Measurements from ENCODE around the gene KDM7A. TPM values are rescaled to one million over a fixed set of nuclear protein-coding genes. Genes with fewer than 3 reads are reported as not detected.

Gene KDM7A, protein sequence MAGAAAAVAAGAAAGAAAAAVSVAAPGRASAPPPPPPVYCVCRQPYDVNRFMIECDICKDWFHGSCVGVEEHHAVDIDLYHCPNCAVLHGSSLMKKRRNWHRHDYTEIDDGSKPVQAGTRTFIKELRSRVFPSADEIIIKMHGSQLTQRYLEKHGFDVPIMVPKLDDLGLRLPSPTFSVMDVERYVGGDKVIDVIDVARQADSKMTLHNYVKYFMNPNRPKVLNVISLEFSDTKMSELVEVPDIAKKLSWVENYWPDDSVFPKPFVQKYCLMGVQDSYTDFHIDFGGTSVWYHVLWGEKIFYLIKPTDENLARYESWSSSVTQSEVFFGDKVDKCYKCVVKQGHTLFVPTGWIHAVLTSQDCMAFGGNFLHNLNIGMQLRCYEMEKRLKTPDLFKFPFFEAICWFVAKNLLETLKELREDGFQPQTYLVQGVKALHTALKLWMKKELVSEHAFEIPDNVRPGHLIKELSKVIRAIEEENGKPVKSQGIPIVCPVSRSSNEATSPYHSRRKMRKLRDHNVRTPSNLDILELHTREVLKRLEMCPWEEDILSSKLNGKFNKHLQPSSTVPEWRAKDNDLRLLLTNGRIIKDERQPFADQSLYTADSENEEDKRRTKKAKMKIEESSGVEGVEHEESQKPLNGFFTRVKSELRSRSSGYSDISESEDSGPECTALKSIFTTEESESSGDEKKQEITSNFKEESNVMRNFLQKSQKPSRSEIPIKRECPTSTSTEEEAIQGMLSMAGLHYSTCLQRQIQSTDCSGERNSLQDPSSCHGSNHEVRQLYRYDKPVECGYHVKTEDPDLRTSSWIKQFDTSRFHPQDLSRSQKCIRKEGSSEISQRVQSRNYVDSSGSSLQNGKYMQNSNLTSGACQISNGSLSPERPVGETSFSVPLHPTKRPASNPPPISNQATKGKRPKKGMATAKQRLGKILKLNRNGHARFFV
- total RNA-seq (2021) = 11.4 to 12.4 TPM (median 12.2 TPM) in 3 replicates
- Bru-seq, nascent RNA = percentile 73 among the genes with signal in this experiment
- long read RNA-seq, experiment 1, full-length matches to known transcripts = 10 of 39 reads
- long read RNA-seq, experiment 1, partial matches to known transcripts = 6 of 39 reads
- long read RNA-seq, experiment 1, other reads (novel, unspliced or antisense) = 23 of 39 reads
- long read RNA-seq, experiment 2, partial matches to known transcripts = 1 of 14 reads
- long read RNA-seq, experiment 2, other reads (novel, unspliced or antisense) = 13 of 14 reads
- long read RNA-seq, experiment 3 = 0 reads

GRCh38 chr7:140176811-140177702, at the start of gene KDM7A:
TSS of gene KDM7A (minus strand) at chr7:140176983. CDS start at chr7:140176937, 46 bp downstream.
- ATAC-seq (peak; percentile 79), DNase-seq (ENCODE audit: low spot score) (peak; percentile 79)
- H3K9me3 Mint-ChIP-seq = peaks cover 8% of the 10 kb centered on the region; the same call in 1 of the 2 replicates
- peaks cover 18% of the 10 kb centered on the region for H3K4me1 Mint-ChIP-seq
- ChIA-PET POLR2A (interaction anchor here (0.6 to 1.0 kb wide), 3 partner anchors 14 to 53 kb away, joined by 3 to 9 read pairs (median 3); no protein-coding TSS in a partner anchor), CTCF (interaction anchor here (0.6 to 3.4 kb wide), 4 partner anchors 42 to 338 kb away, joined by 3 to 15 read pairs (median 4); no protein-coding TSS in a partner anchor)
- H3K4me3 Mint-ChIP-seq = peak within 1 kb of the TSS; percentile 92
- peak within 1 kb of the TSS; percentile 51; the same call in 1 of the 2 replicates for H3K27ac Mint-ChIP-seq
- peaks cover 6% of the 10 kb centered on the region for H3K36me3 Mint-ChIP-seq
- H3K27me3 Mint-ChIP-seq (ENCODE audit: low read depth) = peaks cover 33% of the 10 kb centered on the region
- TF ChIP-seq, protein P1, sequence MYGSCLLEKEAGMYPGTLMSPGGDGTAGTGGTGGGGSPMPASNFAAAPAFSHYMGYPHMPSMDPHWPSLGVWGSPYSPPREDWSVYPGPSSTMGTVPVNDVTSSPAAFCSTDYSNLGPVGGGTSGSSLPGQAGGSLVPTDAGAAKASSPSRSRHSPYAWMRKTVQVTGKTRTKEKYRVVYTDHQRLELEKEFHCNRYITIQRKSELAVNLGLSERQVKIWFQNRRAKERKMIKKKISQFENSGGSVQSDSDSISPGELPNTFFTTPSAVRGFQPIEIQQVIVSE (CRISPR knock-in tag; IDR thresholded peaks at IDR 0.05; ENCODE audit: borderline replicate concordance) = no peak
- no peak for TF ChIP-seq NFE2L1 (CRISPR knock-in tag; IDR thresholded peaks at IDR 0.05)
- no peak for TF ChIP-seq ATF2 (CRISPR knock-in tag; IDR thresholded peaks at IDR 0.05; ENCODE audit: borderline replicate concordance, low read depth)
- no peak for TF ChIP-seq ZNF121 (CRISPR knock-in tag; IDR thresholded peaks at IDR 0.05)
- TF ChIP-seq, protein P2, sequence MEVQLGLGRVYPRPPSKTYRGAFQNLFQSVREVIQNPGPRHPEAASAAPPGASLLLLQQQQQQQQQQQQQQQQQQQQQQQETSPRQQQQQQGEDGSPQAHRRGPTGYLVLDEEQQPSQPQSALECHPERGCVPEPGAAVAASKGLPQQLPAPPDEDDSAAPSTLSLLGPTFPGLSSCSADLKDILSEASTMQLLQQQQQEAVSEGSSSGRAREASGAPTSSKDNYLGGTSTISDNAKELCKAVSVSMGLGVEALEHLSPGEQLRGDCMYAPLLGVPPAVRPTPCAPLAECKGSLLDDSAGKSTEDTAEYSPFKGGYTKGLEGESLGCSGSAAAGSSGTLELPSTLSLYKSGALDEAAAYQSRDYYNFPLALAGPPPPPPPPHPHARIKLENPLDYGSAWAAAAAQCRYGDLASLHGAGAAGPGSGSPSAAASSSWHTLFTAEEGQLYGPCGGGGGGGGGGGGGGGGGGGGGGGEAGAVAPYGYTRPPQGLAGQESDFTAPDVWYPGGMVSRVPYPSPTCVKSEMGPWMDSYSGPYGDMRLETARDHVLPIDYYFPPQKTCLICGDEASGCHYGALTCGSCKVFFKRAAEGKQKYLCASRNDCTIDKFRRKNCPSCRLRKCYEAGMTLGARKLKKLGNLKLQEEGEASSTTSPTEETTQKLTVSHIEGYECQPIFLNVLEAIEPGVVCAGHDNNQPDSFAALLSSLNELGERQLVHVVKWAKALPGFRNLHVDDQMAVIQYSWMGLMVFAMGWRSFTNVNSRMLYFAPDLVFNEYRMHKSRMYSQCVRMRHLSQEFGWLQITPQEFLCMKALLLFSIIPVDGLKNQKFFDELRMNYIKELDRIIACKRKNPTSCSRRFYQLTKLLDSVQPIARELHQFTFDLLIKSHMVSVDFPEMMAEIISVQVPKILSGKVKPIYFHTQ (CRISPR knock-in tag; IDR thresholded peaks at IDR 0.05) = no peak
- TF ChIP-seq JUN (CRISPR knock-in tag; IDR thresholded peaks at IDR 0.05) = no peak
- no peak for TF ChIP-seq MXD4 (CRISPR knock-in tag; IDR thresholded peaks at IDR 0.05; ENCODE audit: borderline replicate concordance)
- TF ChIP-seq, protein P3, sequence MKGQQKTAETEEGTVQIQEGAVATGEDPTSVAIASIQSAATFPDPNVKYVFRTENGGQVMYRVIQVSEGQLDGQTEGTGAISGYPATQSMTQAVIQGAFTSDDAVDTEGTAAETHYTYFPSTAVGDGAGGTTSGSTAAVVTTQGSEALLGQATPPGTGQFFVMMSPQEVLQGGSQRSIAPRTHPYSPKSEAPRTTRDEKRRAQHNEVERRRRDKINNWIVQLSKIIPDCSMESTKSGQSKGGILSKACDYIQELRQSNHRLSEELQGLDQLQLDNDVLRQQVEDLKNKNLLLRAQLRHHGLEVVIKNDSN (CRISPR knock-in tag; IDR thresholded peaks at IDR 0.05) = no peak
- TF ChIP-seq E2F4 (CRISPR knock-in tag; IDR thresholded peaks at IDR 0.05; ENCODE audit: borderline replicate concordance, low read depth) = no peak
- TF ChIP-seq ZNF317 (CRISPR knock-in tag; IDR thresholded peaks at IDR 0.05; ENCODE audit: borderline replicate concordance, low read depth) = peak; percentile 33; the same call in 1 of the 2 replicates
- TF ChIP-seq ZNF219 (CRISPR knock-in tag; IDR thresholded peaks at IDR 0.05; ENCODE audit: borderline replicate concordance) = no peak
- TF ChIP-seq FOXJ3 (CRISPR knock-in tag; IDR thresholded peaks at IDR 0.05; ENCODE audit: borderline replicate concordance) = no peak
- TF ChIP-seq, protein P4, sequence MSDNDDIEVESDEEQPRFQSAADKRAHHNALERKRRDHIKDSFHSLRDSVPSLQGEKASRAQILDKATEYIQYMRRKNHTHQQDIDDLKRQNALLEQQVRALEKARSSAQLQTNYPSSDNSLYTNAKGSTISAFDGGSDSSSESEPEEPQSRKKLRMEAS (CRISPR knock-in tag; IDR thresholded peaks at IDR 0.05) = peak; percentile 16; the same call in 1 of the 2 replicates
- TF ChIP-seq FOXP1 (CRISPR knock-in tag; IDR thresholded peaks at IDR 0.05; ENCODE audit: borderline replicate concordance) = no peak; the same call in 1 of the 2 replicates
- TF ChIP-seq ARID4B (CRISPR knock-in tag; IDR thresholded peaks at IDR 0.05; ENCODE audit: borderline replicate concordance) = 0 out of 2 replicates have a peak, but pooled peaks have one; percentile 53
- 0 out of 2 replicates have a peak, but pooled peaks have one; percentile 23 for TF ChIP-seq EMX1 (CRISPR knock-in tag; IDR thresholded peaks at IDR 0.05)
